DMS79 (cell line): ENCODE results near the gene CES1.
"Not testable (repeated sequence)": the region's sequence is repeated elsewhere in the genome, so short reads cannot be mapped to it uniquely, and the experiment has no call there.

Experiments used
- DNase-seq: peaks from one replicate; lab custom pipeline; 2025; lab: John Stamatoyannopoulos, UW

The CES1 gene

GRCh38 chr16:55830658-55831294 is 2.1 kb downstream of the CES1 start:
- no peak for DNase-seq

GRCh38 chr16:55829232-55829631 is 3.7 kb downstream of the CES1 start:
- DNase-seq = not testable (repeated sequence)

GRCh38 chr16:55828680-55829079 is 4.2 kb downstream of the CES1 start:
- no peak for DNase-seq

- DNase-seq = no peak
Measured at GRCh38 chr16:55825115-55825728, 7.7 kb downstream of the CES1 start.

- DNase-seq = no peak
Measured at GRCh38 chr16:55824473-55825000, 8.4 kb downstream of the CES1 start.

GRCh38 chr16:55822280-55822810 is 10.6 kb downstream of the CES1 start:
- DNase-seq = no peak

- no peak for DNase-seq
Measured at GRCh38 chr16:55821210-55821609, 11.7 kb downstream of the CES1 start.

- no peak for DNase-seq
Measured at GRCh38 chr16:55820615-55821014, 12.3 kb downstream of the CES1 start.

- DNase-seq = no peak
Measured at GRCh38 chr16:55817236-55817912, 15.5 kb downstream of the CES1 start.

- DNase-seq = not testable (repeated sequence)
Measured at GRCh38 chr16:55816222-55816621, 16.7 kb downstream of the CES1 start.

- DNase-seq = no peak
Measured at GRCh38 chr16:55815320-55815719, 17.6 kb downstream of the CES1 start.

GRCh38 chr16:55814174-55814573 is 18.7 kb downstream of the CES1 start:
- not testable (repeated sequence) for DNase-seq

- DNase-seq = not testable (repeated sequence)
Measured at GRCh38 chr16:55813730-55814129, 19.2 kb downstream of the CES1 start.

GRCh38 chr16:55812951-55813350 is 19.9 kb downstream of the CES1 start:
- DNase-seq = no peak

- DNase-seq = no peak
Measured at GRCh38 chr16:55811811-55812210, 21.1 kb downstream of the CES1 start.

GRCh38 chr16:55810451-55810961 is 22.4 kb downstream of the CES1 start:
- DNase-seq = no peak

- DNase-seq = no peak
Measured at GRCh38 chr16:55809851-55810250, 23.0 kb downstream of the CES1 start.

- DNase-seq = no peak
Measured at GRCh38 chr16:55809386-55809785, 23.5 kb downstream of the CES1 start.

GRCh38 chr16:55808286-55808685 is 24.6 kb downstream of the CES1 start:
- not testable (repeated sequence) for DNase-seq

- DNase-seq = not testable (repeated sequence)
Measured at GRCh38 chr16:55805104-55805503, 27.8 kb downstream of the CES1 start.

GRCh38 chr16:55803681-55804080 is 29.2 kb downstream of the CES1 start:
- not testable (repeated sequence) for DNase-seq

GRCh38 chr16:55792934-55793374 is 39.9 kb downstream of the CES1 start:
- not testable (repeated sequence) for DNase-seq
